Bronchial epithelial cell (primary cell): ENCODE results near the gene ASCC1. TPM values are rescaled to one million over a fixed set of nuclear protein-coding genes. Genes with fewer than 3 reads are reported as not detected.
A peak's percentile ranks its signal among the peaks of the same experiment; 100 is the strongest.

Source experiments
- DNase-seq: peaks from one replicate; pipeline ENCODE4 v3.0.0-alpha.2; 2010; ENCODE audit warnings: low read depth
- FAIRE-seq: peaks from 2 replicates; lab custom pipeline; 2011; peaks lifted over from hg19 to GRCh38; lab: Jason Lieb, UNC
- H3K27me3 ChIP-seq: 2 replicates; pipeline ENCODE4 v1.5.1; 2011; ENCODE audit warnings: low read length; ENCODE audit not compliant: control insufficient read depth, insufficient read depth
- H3K36me3 ChIP-seq: 2 replicates; pipeline ENCODE4 v1.5.1; 2011; ENCODE audit warnings: low read length; ENCODE audit not compliant: control insufficient read depth, insufficient read depth
- H3K4me3 ChIP-seq: 2 replicates; pipeline ENCODE4 v1.5.1; 2011; ENCODE audit warnings: mild to moderate bottlenecking, low read depth, low read length, control low read depth
- CTCF ChIP-seq: IDR thresholded peaks from 2 replicates; pipeline ENCODE4 v1.5.1; 2011; ENCODE audit warnings: mild to moderate bottlenecking, moderate library complexity, low read length, control low read depth, inconsistent platforms; ENCODE audit not compliant: insufficient read depth, severe bottlenecking
- total RNA-seq: library from RNA; depleted of rRNA; stranded (reverse); fragments of >200 nt; gene quantifications from 2 replicates; pipeline ENCODE4 v1.2.1, GENCODE V29; 2014

The ASCC1 gene
- total RNA-seq, 1 donor from 2014 or later, result 22.4 TPM

DNA sequence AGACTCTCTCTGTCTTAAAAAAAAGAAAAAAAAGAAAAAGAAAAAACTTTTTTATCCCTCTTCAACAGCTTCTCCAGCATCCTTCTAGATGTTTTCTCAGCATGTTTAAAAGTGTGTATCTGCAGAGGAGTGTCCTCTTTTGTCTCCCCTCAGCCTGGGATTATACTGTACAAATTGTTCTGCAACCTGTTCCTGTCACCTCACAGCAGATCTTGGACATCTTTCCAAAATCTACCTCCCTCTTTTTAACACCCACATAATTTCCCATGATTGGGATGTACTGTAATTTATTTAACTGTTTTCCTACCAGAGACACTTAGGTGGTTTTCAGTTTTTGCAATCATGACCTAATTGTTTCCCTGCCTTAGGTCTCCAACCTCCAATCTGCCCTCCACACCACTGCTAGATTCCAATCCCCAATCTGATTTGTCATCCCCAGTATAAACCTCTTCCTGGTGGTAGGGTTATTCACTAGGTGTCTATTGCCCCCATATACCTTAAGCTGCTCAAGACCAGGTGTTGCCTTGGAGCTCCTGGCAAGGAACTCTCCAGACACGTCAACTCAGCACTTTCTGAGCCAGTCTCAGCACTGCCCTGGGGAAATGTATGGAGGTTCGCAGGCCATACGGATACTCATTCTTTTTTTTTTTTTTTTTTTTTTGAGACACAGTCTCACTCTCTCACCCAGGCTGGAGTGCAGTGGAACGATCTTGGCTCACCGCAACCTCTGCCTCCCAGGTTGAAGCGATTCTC lies 40.1 kb upstream of the ASCC1 start:
- no peaks in the 10 kb centered on the region for H3K27me3 ChIP-seq
- FAIRE-seq (no peak), DNase-seq (no peak)
- no peaks in the 10 kb centered on the region for H3K36me3 ChIP-seq
- H3K4me3 ChIP-seq, result no peak overlapping the region
- no peak for TF ChIP-seq CTCF

DNA sequence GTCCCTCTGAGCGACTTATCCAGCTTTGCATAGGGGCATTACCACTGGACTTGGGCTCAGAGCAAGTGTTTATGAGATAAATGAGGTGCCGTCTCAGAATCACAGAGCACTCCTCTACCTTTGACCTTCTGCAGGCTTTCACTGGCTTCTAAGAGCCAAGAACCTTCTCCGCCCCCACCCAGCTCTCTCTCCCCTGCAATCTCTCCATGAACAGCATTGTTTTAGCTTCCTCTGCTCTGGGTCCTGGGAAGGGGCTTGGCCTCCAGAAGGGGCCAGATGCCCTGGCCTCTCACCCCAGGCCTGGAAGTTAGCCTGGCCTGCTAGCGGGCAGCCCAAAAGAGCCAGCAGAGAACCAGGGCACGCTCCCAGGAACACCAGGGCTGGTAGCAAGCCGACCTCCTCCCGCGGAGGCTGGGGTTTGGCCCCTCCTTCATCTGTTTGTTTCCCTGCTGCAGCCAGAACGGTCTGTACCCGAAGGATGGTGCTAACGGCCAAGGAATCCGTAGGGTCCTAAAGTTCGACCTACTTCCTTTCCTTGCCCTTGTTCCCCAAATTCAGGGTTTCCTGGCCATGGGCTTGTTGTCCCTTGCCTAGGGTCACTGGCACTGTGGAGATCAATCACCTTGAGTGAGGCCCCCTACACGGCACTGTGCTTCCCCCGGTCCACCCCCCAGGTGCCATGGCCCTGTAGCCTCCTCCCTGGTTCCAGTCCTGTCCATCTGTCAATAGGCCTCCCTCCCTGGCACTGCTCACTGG lies 38.9 kb upstream of the ASCC1 start:
- no peaks in the 10 kb centered on the region for H3K36me3 ChIP-seq
- no peak for FAIRE-seq
- DNase-seq, result peak; percentile 60
- no peak for TF ChIP-seq CTCF
- H3K27me3 ChIP-seq, result no peaks in the 10 kb centered on the region
- no peak overlapping the region for H3K4me3 ChIP-seq

- Histone ChIP-seq H3K36me3 (no peaks in the 10 kb centered on the region), H3K27me3 (no peaks in the 10 kb centered on the region), H3K4me3 (no peak overlapping the region)
- FAIRE-seq (no peak), DNase-seq (no peak)
- no peak for TF ChIP-seq CTCF
Measured at GRCh38 chr10:72253578-72253977, 37.5 kb upstream of the ASCC1 start.

- no peak for TF ChIP-seq CTCF
- no peak for DNase-seq
- Histone ChIP-seq H3K4me3 (no peak overlapping the region), H3K36me3 (no peaks in the 10 kb centered on the region), H3K27me3 (no peaks in the 10 kb centered on the region)
- FAIRE-seq, result no peak
Measured at GRCh38 chr10:72252972-72253371, 36.9 kb upstream of the ASCC1 start.

DNA sequence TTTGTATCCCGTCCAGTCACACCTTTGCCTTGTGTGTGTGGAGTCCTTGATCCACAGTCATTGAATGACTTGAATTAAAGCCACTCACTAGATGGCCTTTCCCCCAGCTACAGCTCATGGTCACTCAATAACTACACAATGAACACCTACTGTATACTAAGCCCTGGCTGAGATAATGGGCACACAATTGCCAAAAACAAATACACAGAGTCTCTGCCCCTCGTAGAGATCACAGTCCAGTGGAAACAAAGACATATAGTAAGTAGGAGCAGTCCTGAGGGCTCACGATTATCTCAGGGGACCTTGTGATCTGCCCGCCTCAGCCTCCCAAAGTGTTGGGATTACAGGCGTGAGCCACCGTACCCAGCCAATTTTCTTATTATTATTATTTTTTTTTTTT lies 35.6 kb upstream of the ASCC1 start:
- no peak overlapping the region for H3K4me3 ChIP-seq
- FAIRE-seq, result no peak
- H3K27me3 ChIP-seq, result no peaks in the 10 kb centered on the region
- TF ChIP-seq CTCF, result no peak
- no peaks in the 10 kb centered on the region for H3K36me3 ChIP-seq
- no peak for DNase-seq
